A549 treated with GW870086 at 1 μM for 4 hours (cell line): Measurements from ENCODE around the gene CLSTN1. TPM values are rescaled to one million over a fixed set of nuclear protein-coding genes. Genes with fewer than 3 reads are reported as not detected.

Source experiments
- total RNA-seq: library from RNA; stranded (reverse); fragments of 200-300 nt; extraction: Qiagen RNA extraction; gene quantifications from 5 replicates; pipeline ENCODE4 v1.2.3, GENCODE V29; 2022; ENCODE audit warnings: low read depth

CLSTN1 gene
- total RNA-seq, result 54.6 to 67.4 TPM (median 63.2 TPM) in 5 replicates

GRCh38 chr1:9823943-9824701 is at the start of gene CLSTN1:
Gene CLSTN1 (minus strand): TSS chr1:9823965. CDS start chr1:9823733, 232 bp downstream.

Other genes with a start within 250 kb of the CLSTN1 start
- 10.9 to 14.4 TPM (median 13.7 TPM) in 5 replicates for gene TMEM201, start 235.1 kb downstream of the CLSTN1 start, total RNA-seq
- 6.8 to 7.8 TPM (median 7.4 TPM) in 5 replicates for gene PIK3CD, start 172.2 kb downstream of the CLSTN1 start, total RNA-seq
- 7.2 to 10.9 TPM (median 9.3 TPM) in 5 replicates for gene CTNNBIP1, start 86.3 kb upstream of the CLSTN1 start, total RNA-seq
- 20.6 to 23.6 TPM (median 22.4 TPM) in 5 replicates for gene LZIC, start 119.4 kb upstream of the CLSTN1 start, total RNA-seq
- gene NMNAT1, start 119.5 kb upstream of the CLSTN1 start, total RNA-seq, result 1.9 to 2.6 TPM (median 2.2 TPM) in 5 replicates
- gene RBP7, start 173.3 kb upstream of the CLSTN1 start, total RNA-seq, result 6.2 to 7.8 TPM (median 6.9 TPM) in 5 replicates
- 11.5 to 14.0 TPM (median 12.7 TPM) in 5 replicates for gene UBE4B, start 209.0 kb upstream of the CLSTN1 start, total RNA-seq